Liver (tissue), 9 donors: ENCODE results near the gene EDEM2. TPM values are rescaled to one million over a fixed set of nuclear protein-coding genes. Genes with fewer than 3 reads are reported as not detected.
"Not testable (repeated sequence)": the region's sequence is repeated elsewhere in the genome, so short reads cannot be mapped to it uniquely, and the experiment has no call there.

Experiments
- DNase-seq: peaks from one replicate; pipeline ENCODE4 v3.0.0-alpha.2; 2017; ENCODE audit warnings: low spot score
- H3K27ac ChIP-seq, 2 donors: one replicate each; pipeline ENCODE4 v1.7.0; 2013; ENCODE audit warnings: inconsistent platforms in 2 of 2, low read length in 2 of 2, control low read depth in 1 of 2, low read depth in 1 of 2, mild to moderate bottlenecking in 1 of 2
- H3K27me3 ChIP-seq, 4 donors: one replicate each; pipeline versions ENCODE4 v1.6.1 to v1.7.0; 2013; ENCODE audit warnings: low read length in 3 of 4, inconsistent platforms in 1 of 4, mild to moderate bottlenecking in 1 of 4, moderate library complexity in 1 of 4; ENCODE audit not compliant: control insufficient read depth in 4 of 4, insufficient read depth in 4 of 4
- H3K36me3 ChIP-seq, 4 donors: one replicate each; pipeline versions ENCODE4 v1.6.1 to v1.7.0; 2013; ENCODE audit warnings: low read length in 3 of 4, mild to moderate bottlenecking in 3 of 4, low read depth in 1 of 4, moderate library complexity in 1 of 4; ENCODE audit not compliant: control insufficient read depth in 4 of 4, insufficient read depth in 3 of 4
- H3K4me1 ChIP-seq, 4 donors: one replicate each; pipeline versions ENCODE4 v1.6.1 to v1.7.0; 2013; ENCODE audit warnings: low read length in 3 of 4, mild to moderate bottlenecking in 3 of 4, moderate library complexity in 1 of 4; ENCODE audit not compliant: control insufficient read depth in 4 of 4, insufficient read depth in 4 of 4
- H3K4me3 ChIP-seq, 3 donors: one replicate each; pipeline versions ENCODE4 v1.6.1 to v1.7.0; 2013; ENCODE audit warnings: low read length in 3 of 3, control low read depth in 1 of 3, low read depth in 1 of 3, mild to moderate bottlenecking in 1 of 3
- H3K9ac ChIP-seq, 2 donors: one replicate each; pipeline ENCODE4 v1.7.0; 2013; ENCODE audit warnings: low read length in 2 of 2, mild to moderate bottlenecking in 2 of 2, moderate library complexity in 2 of 2, control low read depth in 1 of 2, low read depth in 1 of 2
- H3K9me3 ChIP-seq, 4 donors: one replicate each; pipeline versions ENCODE4 v1.6.1 to v1.7.0; 2013; ENCODE audit warnings: low read length in 3 of 4; ENCODE audit not compliant: control insufficient read depth in 4 of 4
- ATF3 ChIP-seq: IDR thresholded peaks from 2 replicates; pipeline ENCODE4 v1.6.1; 2016; ENCODE audit warnings: antibody characterized with exemption
- FOXA2 ChIP-seq: IDR thresholded peaks from 2 replicates; pipeline ENCODE4 v1.6.1; 2016; ENCODE audit warnings: antibody characterized with exemption
- GABPA ChIP-seq, 2 donors: IDR thresholded peaks in 1 of 2; conservative IDR thresholded peaks in 1 of 2; 2 replicates each; pipeline ENCODE4 v1.6.1; 2016; ENCODE audit warnings: antibody characterized with exemption in 2 of 2, mild to moderate bottlenecking in 1 of 2, moderate library complexity in 1 of 2
- HNF4G ChIP-seq: IDR thresholded peaks from 2 replicates; pipeline ENCODE4 v1.6.1; 2016; ENCODE audit warnings: antibody characterized with exemption
- JUND ChIP-seq, 2 donors: IDR thresholded peaks; 2 replicates each; pipeline ENCODE4 v1.6.1; 2016; ENCODE audit warnings: antibody characterized with exemption in 2 of 2
- MAX ChIP-seq: IDR thresholded peaks from 2 replicates; pipeline ENCODE4 v1.6.1; 2016; ENCODE audit warnings: antibody characterized with exemption
- NR2F2 ChIP-seq: IDR thresholded peaks from 2 replicates; pipeline ENCODE4 v1.6.1; 2016; ENCODE audit warnings: antibody characterized with exemption
- RAD21 ChIP-seq, 2 donors: IDR thresholded peaks; 2 replicates each; pipeline ENCODE4 v1.6.1; 2016; ENCODE audit warnings: antibody characterized with exemption in 2 of 2, mild to moderate bottlenecking in 2 of 2
- REST ChIP-seq: IDR thresholded peaks from 2 replicates; pipeline ENCODE4 v1.6.1; 2016; ENCODE audit warnings: antibody characterized with exemption, mild to moderate bottlenecking
- RXRA ChIP-seq, 2 donors: IDR thresholded peaks; 2 replicates each; pipeline ENCODE4 v1.6.1; 2017 to 2018; ENCODE audit warnings: antibody characterized with exemption in 2 of 2, mild to moderate bottlenecking in 1 of 2
- SP1 ChIP-seq: IDR thresholded peaks from 2 replicates; pipeline ENCODE4 v1.6.1; 2018; ENCODE audit warnings: antibody characterized with exemption, mild to moderate bottlenecking
- TAF1 ChIP-seq: conservative IDR thresholded peaks from 2 replicates; pipeline ENCODE4 v1.6.1; 2016; ENCODE audit warnings: antibody characterized with exemption, mild to moderate bottlenecking
- ZBTB33 ChIP-seq: IDR thresholded peaks from 2 replicates; pipeline ENCODE4 v1.6.1; 2016; ENCODE audit warnings: antibody characterized with exemption
- WGBS: extraction: QIAGEN DNeasy Blood & Tissue Kit; methylation state at CpG from one replicate; pipeline ENCODE4 v1.1.7; 2013; 5-methylcytosine and 5-hydroxymethylcytosine counted together
- polyA plus RNA-seq, 2 donors: library from polyadenylated mRNA; stranded (reverse) in 1 of 2; unstranded in 1 of 2; fragments of 200-250 nt in 1 of 2; fragments of >200 nt in 1 of 2; fragmentation: Nextera tagmentation in 1 of 2; extraction: Ambion mirVana in 1 of 2; gene quantifications; one replicate each; pipeline versions ENCODE4 v1.2.1 to v1.2.3, GENCODE V29; 2013 to 2015
- total RNA-seq, 2 donors: library from RNA; depleted of rRNA; stranded (reverse); fragments of >200 nt; gene quantifications; one replicate each; pipeline ENCODE4 v1.2.3, GENCODE V29; 2014
- donor health status: healthy.
- donor health status: healthy.
- donor health status: healthy.
- donor health status: healthy.
- donor health status: healthy.

The EDEM2 gene
- total and polyA plus RNA-seq, 4 donors: 15.5 to 32.5 (median 22.2) TPM

GRCh38 chr20:35165221-35166185, 18.4 kb upstream of the EDEM2 start:
- Histone ChIP-seq H3K27me3 (no peaks in the 10 kb centered on the region), H3K4me1 (peaks cover 6 to 9% (median 8%) of the 10 kb centered on the region in 4 donors), H3K36me3 (no peaks in the 10 kb centered on the region), H3K27ac (peak overlapping the region in 1 of 2 donors; percentile 31), H3K9me3 (no peaks in the 10 kb centered on the region), H3K4me3 (no peak overlapping the region), H3K9ac (no peak overlapping the region)
- TF ChIP-seq RAD21 (IDR thresholded peaks at IDR 0.05): no peak
- TF ChIP-seq ZBTB33: no peak
- no peak for TF ChIP-seq JUND (IDR thresholded peaks at IDR 0.05)
- TF ChIP-seq NR2F2: no peak
- no peak for TF ChIP-seq RXRA (IDR thresholded peaks at IDR 0.05)
- TF ChIP-seq MAX: no peak
- WGBS: 84% methylated on average over 4 of the region's 4 CpGs
- DNase-seq: no peak

- not testable (repeated sequence) for DNase-seq, H3K9ac ChIP-seq, H3K9me3 ChIP-seq, H3K36me3 ChIP-seq, H3K4me3 ChIP-seq, H3K27me3 ChIP-seq, H3K4me1 ChIP-seq, H3K27ac ChIP-seq
Observed at GRCh38 chr20:35164531-35164930, 17.4 kb upstream of the EDEM2 start.

GRCh38 chr20:35160341-35160740, 13.2 kb upstream of the EDEM2 start:
- DNase-seq, H3K9me3 ChIP-seq, H3K4me3 ChIP-seq, H3K4me1 ChIP-seq, H3K36me3 ChIP-seq, H3K27ac ChIP-seq, H3K27me3 ChIP-seq, H3K9ac ChIP-seq: not testable (repeated sequence)
- 96% methylated on average over 5 of the region's 5 CpGs for WGBS

GRCh38 chr20:35156978-35157377, 9.8 kb upstream of the EDEM2 start:
- H3K9ac ChIP-seq: no peak overlapping the region
- WGBS: 76% methylated on average over 6 of the region's 6 CpGs
- TF ChIP-seq JUND (IDR thresholded peaks at IDR 0.05) (no peak), HNF4G (no peak), TAF1 (no peak), RAD21 (IDR thresholded peaks at IDR 0.05) (no peak), RXRA (IDR thresholded peaks at IDR 0.05) (no peak), FOXA2 (no peak), MAX (no peak), NR2F2 (no peak), ATF3 (no peak), GABPA (IDR thresholded peaks at IDR 0.05 in 1 of 2, conservative IDR thresholded peaks at IDR 0.05 in 1 of 2) (no peak), ZBTB33 (no peak), SP1 (no peak), REST (no peak)

More at GRCh38 chr20:35156978-35157377, 9.8 kb upstream of the EDEM2 start:
- H3K36me3 ChIP-seq: no peaks in the 10 kb centered on the region
- peaks cover 0 to 2% (median 0%) of the 10 kb centered on the region in 4 donors for H3K4me1 ChIP-seq
- no peaks in the 10 kb centered on the region for H3K27me3 ChIP-seq
- no peak for DNase-seq
- no peak overlapping the region for H3K27ac ChIP-seq
- H3K4me3 ChIP-seq: no peak overlapping the region
- no peaks in the 10 kb centered on the region for H3K9me3 ChIP-seq
